EH (cell line): ENCODE results near the gene GDF10.

Experiments
- DNase-seq: peaks from one replicate; pipeline ENCODE4 v3.0.0-alpha.2; 2015; ENCODE audit warnings: low read depth

Gene GDF10

GRCh38 chr10:47269294-47269693 lies 30.7 kb upstream of the GDF10 start:
- DNase-seq: peak; percentile 7

- no peak for DNase-seq
Observed at GRCh38 chr10:47276071-47276470, 23.9 kb upstream of the GDF10 start.

GRCh38 chr10:47276576-47277351 lies 23.2 kb upstream of the GDF10 start:
- DNase-seq: no peak

- no peak for DNase-seq
Observed at GRCh38 chr10:47277352-47278151, 22.4 kb upstream of the GDF10 start.

- no peak for DNase-seq
Observed at GRCh38 chr10:47278152-47278473, 21.9 kb upstream of the GDF10 start.

GRCh38 chr10:47278720-47279119 lies 21.3 kb upstream of the GDF10 start:
- DNase-seq: no peak

GRCh38 chr10:47279276-47279675 lies 20.7 kb upstream of the GDF10 start:
- DNase-seq: no peak

GRCh38 chr10:47282005-47282656 lies 17.9 kb upstream of the GDF10 start:
- no peak for DNase-seq

- no peak for DNase-seq
Observed at GRCh38 chr10:47282657-47283018, 17.4 kb upstream of the GDF10 start.

GRCh38 chr10:47283101-47283630 lies 16.8 kb upstream of the GDF10 start:
- no peak for DNase-seq

- DNase-seq: no peak
Observed at GRCh38 chr10:47283848-47284247, 16.1 kb upstream of the GDF10 start.

- no peak for DNase-seq
Observed at GRCh38 chr10:47285381-47286115, 14.4 kb upstream of the GDF10 start.

- DNase-seq: no peak
Observed at GRCh38 chr10:47286116-47286505, 13.9 kb upstream of the GDF10 start.

- DNase-seq: no peak
Observed at GRCh38 chr10:47286591-47287315, 13.2 kb upstream of the GDF10 start.

- DNase-seq: no peak
Observed at GRCh38 chr10:47287365-47287802, 12.6 kb upstream of the GDF10 start.

GRCh38 chr10:47287805-47288204 lies 12.2 kb upstream of the GDF10 start:
- no peak for DNase-seq

- DNase-seq: no peak
Observed at GRCh38 chr10:47288236-47288635, 11.8 kb upstream of the GDF10 start.

GRCh38 chr10:47288916-47289495 lies 11.0 kb upstream of the GDF10 start:
- no peak for DNase-seq

GRCh38 chr10:47289921-47290320 lies 10.1 kb upstream of the GDF10 start:
- no peak for DNase-seq

GRCh38 chr10:47290338-47290737 lies 9.7 kb upstream of the GDF10 start:
- no peak for DNase-seq

GRCh38 chr10:47291682-47292081 lies 8.3 kb upstream of the GDF10 start:
- no peak for DNase-seq
